Measurements from ENCODE around the gene LRRIQ4.

The LRRIQ4 gene

GRCh38 chr3:169809230-169809795 is 3.4 kb upstream of the LRRIQ4 start:
- no peak for DNase-seq

GRCh38 chr3:169811631-169812331 is 889 bp upstream of the LRRIQ4 start:
- DNase-seq = peak in 8 of 51 donors; percentile 30 to 68 (median 48)

DNA sequence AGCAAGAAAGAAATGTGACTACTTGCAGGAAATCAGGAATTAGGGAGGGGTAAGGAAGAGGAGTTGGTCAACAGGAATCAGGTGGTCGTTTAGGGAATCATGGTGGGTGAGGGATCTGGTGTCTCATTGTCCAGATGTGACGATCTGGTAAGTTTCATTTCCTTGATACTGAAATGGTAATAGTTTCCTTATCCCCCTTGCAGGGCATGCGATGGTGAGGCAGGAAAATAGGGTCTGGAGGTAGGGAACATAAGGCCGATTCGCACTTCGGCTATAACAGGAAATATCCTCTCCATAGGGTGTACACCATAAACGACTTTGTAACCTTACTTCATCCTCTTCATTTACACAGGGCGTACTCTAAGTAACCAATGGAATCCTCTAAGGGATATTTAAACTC is 608 bp downstream of the LRRIQ4 start:
- DNase-seq = no peak

- DNase-seq = peak in 3 of 51 donors; percentile 2 to 10 (median 3)
These were observed 1.3 kb downstream of the LRRIQ4 start for GRCh38 chr3:169813757-169814517.

GRCh38 chr3:169815590-169816150 is 3.0 kb downstream of the LRRIQ4 start:
- DNase-seq = no peak

GRCh38 chr3:169818316-169818715 is 5.6 kb downstream of the LRRIQ4 start:
- no peak for DNase-seq

DNA sequence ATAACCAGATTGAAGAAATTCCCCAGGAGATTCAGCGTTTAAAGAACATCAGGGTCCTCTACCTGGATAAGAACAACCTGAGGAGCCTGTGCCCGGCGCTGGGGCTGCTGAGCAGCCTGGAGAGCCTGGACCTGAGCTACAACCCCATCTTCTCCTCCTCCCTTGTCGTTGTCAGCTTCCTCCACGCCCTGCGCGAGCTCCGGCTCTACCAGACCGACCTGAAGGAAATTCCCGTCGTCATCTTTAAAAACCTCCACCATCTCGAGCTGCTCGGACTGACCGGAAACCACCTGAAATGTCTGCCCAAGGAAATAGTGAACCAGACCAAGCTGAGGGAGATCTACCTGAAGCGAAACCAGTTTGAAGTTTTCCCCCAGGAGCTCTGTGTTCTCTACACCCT is 9.4 kb downstream of the LRRIQ4 start:
- no peak for DNase-seq

- DNase-seq = no peak
These were observed 9.9 kb downstream of the LRRIQ4 start for GRCh38 chr3:169822540-169822939.

DNA sequence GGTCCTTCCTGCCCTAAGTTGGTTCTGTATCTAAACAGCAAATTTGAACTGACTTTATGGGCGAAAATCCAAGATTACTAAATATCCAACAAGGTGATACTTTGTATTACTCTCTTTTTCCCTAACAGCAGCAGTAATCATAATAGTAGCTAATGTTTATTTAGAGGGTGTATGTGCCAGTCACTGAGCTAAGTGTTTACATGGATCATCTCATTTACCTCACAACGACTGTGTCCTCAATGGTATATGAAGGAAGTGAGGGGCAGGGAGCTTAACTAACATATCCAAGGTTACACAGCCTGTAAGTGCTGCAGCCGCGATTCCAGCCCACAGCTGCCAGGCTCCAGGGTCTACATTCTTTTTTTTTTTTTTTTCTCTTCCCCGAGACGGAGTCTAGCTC is 10.3 kb downstream of the LRRIQ4 start:
- DNase-seq = no peak

DNA sequence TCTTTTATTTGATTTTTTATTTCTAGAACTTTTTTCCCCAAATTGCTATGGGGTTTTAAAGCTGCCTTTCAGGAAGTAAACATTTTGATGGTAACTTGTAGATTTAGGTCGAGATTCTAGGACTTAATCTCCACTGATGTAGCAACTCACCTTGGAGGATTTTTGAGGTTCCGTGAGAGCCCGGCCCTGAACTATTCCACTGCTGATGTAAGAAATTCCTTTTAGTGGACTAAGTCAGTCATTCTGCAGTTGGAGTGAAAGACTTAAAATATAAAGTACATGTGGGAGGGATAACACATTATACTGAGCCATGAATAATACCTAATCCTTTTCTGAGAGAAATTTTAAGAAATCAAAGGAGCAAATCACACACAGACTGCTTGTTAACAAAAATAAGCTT is 12.6 kb downstream of the LRRIQ4 start:
- no peak for DNase-seq

DNA sequence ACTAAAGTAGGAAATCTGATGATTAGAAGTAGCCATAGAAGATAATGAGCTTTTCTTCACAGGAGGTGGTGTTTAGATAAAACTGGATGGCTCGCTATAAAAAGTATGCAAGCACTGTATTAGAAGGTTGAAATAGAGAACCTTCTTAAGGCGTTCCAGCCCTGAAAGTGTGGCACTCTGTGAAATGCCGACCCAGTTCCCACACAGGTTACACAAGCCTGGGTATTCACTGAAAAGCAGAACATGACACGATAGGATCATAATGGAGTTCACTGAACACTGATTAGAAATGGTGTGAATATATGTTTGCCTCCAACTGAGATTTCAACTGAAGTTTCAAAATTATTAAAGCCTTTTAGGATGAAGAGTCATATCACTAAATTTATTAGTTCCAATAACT is 15.0 kb downstream of the LRRIQ4 start:
- DNase-seq = no peak

- no peak for DNase-seq
These were observed 22.9 kb downstream of the LRRIQ4 start for GRCh38 chr3:169835533-169835932.

DNA sequence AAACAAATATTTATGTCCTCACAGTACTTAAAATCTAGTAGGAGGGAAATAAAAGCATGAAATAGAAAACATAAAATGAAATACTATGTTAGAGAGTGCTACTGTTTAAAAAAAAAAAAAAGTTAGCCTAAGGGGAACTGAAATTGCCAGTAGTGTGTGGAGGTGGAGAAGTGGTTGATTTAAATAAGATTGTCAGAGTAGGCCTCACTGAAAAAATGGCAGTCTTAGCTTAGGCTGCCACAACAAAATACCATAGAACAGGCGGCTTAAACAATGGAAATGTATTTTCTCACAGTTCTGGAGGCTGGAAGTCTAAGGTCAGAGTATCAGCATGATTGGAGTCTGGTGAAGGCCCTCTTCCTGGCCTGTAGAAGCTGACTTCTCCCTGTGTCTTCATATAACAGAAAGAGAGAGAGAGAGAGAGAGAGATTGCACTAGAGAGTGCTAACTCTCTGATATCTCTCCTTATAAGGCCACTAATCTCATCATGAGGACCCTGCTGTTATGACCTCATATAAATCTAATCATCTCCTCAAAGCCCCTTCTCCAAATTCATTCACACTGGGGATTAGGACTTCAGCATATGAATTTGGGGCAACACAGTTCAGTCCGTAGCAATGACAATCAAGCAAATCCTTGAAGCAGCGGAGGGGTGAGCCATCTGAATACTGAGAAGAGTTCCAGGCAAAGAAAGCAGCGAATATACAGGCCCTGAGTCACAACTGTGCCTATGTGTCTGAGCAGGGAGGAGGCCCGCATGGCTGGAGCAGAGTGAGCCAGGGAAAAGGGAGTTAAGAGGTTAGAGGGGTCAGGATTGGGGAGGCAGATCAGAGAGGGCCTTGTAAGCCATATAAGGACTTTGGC is 23.6 kb downstream of the LRRIQ4 start:
- DNase-seq = no peak

GRCh38 chr3:169836942-169837275 is 24.2 kb downstream of the LRRIQ4 start:
- no peak for DNase-seq

DNA sequence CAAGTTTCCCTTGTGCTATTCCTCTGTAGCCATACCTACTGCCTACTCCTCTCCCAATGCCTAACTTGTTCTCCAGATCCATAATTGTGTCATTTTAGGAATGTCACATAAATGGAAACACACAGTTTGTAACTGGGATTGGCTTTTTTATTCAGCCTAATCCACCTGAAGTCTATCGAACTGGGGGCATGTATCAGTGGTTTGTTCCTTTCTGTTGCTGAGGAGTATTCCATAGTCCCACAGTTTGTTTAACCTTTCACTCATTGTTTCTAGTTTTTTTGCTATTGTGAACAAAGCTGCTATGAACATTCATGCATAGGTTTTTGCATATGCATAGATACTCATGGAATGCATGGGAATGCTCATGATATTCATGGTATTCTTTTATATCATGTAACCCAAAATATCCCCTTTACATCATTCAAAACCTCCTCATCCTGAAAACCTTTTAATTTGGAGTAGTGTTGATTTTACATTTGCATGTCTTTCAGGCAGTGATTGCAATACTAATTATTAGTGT is 25.9 kb downstream of the LRRIQ4 start:
- no peak for DNase-seq

- DNase-seq = no peak
These were observed 28.5 kb downstream of the LRRIQ4 start for GRCh38 chr3:169841171-169841570.

DNA sequence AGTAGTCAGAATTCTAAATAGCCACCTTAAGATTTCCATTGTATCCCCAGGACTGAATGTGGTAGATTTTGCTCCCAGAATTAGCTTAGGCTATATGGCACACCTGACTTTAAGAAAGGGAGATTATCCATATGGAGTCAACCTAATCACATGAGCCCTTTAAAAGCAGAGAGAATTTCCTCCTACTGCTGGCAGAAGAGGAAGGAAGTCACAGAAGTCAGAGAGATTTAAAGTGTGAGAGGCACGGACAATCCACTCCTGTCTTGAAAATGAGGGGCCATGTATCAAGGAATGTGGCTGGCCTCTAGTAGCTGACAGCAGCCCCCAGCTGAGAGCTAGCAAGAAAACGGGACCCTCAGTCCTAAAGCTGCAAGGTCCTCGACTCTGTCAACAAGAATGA is 30.3 kb downstream of the LRRIQ4 start:
- no peak for DNase-seq

DNA sequence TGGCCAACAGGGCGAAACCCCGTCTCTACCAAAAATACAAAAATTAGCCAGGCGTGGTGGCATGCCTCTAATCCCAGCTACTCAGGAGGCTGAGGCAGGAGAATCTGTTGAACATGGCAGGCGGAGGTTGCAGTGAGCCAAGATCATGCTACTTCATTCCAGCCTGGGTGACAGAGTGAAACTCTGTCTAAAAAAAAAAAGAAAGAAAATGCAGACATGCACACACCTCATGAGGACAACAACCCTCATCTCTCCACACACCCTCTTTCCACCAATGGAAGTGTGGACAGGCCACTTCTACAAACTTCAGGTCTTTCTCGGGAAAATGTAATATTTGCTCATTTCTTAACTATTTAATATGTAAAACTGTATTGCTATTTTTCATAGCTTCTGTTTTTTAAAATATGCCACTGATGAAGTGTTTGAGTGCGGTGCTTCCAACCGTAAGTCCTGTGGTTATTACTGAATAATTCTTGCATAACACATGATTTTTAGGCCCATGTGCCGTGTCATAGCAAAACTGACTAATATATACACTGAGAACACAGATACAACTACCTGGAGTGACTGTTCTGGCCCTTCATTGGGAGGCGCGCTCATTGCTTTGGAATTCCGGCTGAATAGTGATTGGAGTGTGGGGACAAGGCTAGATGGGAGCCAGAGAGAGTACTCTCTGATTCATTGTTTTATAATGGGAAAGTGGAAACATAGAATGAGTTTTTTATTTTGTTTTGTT is 34.0 kb downstream of the LRRIQ4 start:
- no peak for DNase-seq

DNA sequence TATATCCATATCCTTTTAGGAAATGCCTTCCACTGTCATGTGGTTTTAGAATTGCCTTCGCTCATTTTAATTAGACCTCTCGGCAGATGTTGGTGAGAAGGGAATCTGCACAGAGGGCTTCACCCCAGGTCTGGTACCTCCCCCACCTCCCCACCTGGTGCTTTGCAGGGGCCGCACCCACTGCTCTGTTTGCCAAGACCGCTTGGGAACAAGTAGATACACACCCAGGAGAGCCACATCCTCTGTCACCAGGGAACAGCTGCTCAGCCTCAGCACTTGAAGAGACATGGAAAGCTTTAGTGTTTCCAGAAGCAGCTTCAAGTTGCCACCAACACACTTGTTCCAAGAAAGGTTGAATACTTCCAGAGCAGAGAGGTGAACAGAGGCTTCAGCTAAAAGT is 35.2 kb downstream of the LRRIQ4 start:
- no peak for DNase-seq

DNA sequence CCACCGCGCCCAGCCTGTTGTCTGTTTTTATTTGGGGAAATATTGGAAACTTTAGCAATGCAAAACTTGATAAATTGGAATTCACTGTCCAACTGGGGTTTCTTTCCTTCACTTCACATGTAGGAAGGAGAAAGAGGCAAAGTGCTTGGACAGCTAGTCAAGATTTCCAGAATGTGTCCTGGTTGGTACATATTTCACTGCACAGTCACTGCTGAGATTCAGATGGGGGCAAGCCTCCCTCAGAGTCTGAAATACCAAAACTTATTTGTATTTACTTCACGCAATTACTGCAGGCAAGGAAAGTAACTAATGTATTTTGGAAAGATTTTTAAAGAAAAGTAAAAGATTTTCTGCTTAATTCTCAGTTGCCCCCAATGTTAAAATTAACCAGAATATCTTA is 36.1 kb downstream of the LRRIQ4 start:
- no peak for DNase-seq

DNA sequence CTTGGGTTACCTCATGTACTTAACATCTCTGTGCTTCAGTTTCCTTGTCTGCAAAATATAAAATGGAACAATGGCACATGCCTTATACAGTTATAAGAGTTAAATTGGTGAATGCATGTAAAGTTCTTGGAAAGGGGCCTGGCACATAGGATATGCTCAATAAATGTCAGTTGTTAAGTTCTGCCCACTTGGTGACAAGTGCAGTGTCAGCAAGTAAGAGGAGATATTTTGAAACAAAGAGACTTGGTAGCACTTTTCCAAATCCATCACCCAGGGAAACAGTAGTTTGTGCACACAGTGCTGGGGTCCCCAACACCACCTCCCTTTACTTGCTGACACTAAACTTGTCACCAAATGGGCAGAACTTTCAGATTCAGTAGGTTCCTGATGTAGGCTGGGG is 37.9 kb downstream of the LRRIQ4 start:
- DNase-seq = no peak
